GM21447 (cell line): ENCODE measurements around the gene CIT.
"Not testable (repeated sequence)": the region's sequence is repeated elsewhere in the genome, so short reads cannot be mapped to it uniquely, and the experiment has no call there.

Experiments
- ATAC-seq: cut with Tn5 transposase; IDR thresholded peaks from one replicate; pipeline ENCODE4 v1.9.1; 2021; ENCODE audit not compliant: unreplicated experiment

Gene CIT

GRCh38 chr12:119744900-119745606 is 132.1 kb downstream of the CIT start:
- no peak for ATAC-seq

- no peak for ATAC-seq
Measured at GRCh38 chr12:119742700-119743099, 134.4 kb downstream of the CIT start.

- ATAC-seq = no peak
Measured at GRCh38 chr12:119740830-119741229, 136.3 kb downstream of the CIT start.

GRCh38 chr12:119735079-119735478 is 142.0 kb downstream of the CIT start:
- no peak for ATAC-seq

GRCh38 chr12:119730381-119730780 is 146.7 kb downstream of the CIT start:
- ATAC-seq = no peak

- ATAC-seq = no peak
Measured at GRCh38 chr12:119729871-119730270, 147.2 kb downstream of the CIT start.

GRCh38 chr12:119728444-119728745 is 148.7 kb downstream of the CIT start:
- no peak for ATAC-seq

GRCh38 chr12:119727600-119728443 is 149.3 kb downstream of the CIT start:
- ATAC-seq = no peak

GRCh38 chr12:119725523-119725922 is 151.6 kb downstream of the CIT start:
- no peak for ATAC-seq

- no peak for ATAC-seq
Measured at GRCh38 chr12:119721306-119721705, 155.8 kb downstream of the CIT start.

- ATAC-seq = no peak
Measured at GRCh38 chr12:119720349-119720748, 156.8 kb downstream of the CIT start.

GRCh38 chr12:119718141-119718540 is 159.0 kb downstream of the CIT start:
- ATAC-seq = no peak

GRCh38 chr12:119715268-119715620 is 161.9 kb downstream of the CIT start:
- no peak for ATAC-seq

GRCh38 chr12:119714614-119715267 is 162.4 kb downstream of the CIT start:
- no peak for ATAC-seq

GRCh38 chr12:119713551-119714031 is 163.5 kb downstream of the CIT start:
- ATAC-seq = no peak

GRCh38 chr12:119712721-119713120 is 164.4 kb downstream of the CIT start:
- ATAC-seq = no peak

GRCh38 chr12:119711693-119712092 is 165.4 kb downstream of the CIT start:
- no peak for ATAC-seq

GRCh38 chr12:119710965-119711551 is 166.1 kb downstream of the CIT start:
- ATAC-seq = no peak

GRCh38 chr12:119710374-119710964 is 166.7 kb downstream of the CIT start:
- ATAC-seq = no peak

- not testable (repeated sequence) for ATAC-seq
Measured at GRCh38 chr12:119706427-119706826, 170.7 kb downstream of the CIT start.

GRCh38 chr12:119705182-119705581 is 171.9 kb downstream of the CIT start:
- no peak for ATAC-seq
